K562 treated with DMSO at 1 percent for 24 hours (cell line): ENCODE measurements around the gene COL17A1. TPM values are rescaled to one million over a fixed set of nuclear protein-coding genes. Genes with fewer than 3 reads are reported as not detected.

Source experiments
- total RNA-seq: library from RNA; unstranded; fragments of 300-600 nt; gene quantifications from 2 replicates; pipeline ENCODE4 v1.2.3, GENCODE V29; 2022; ENCODE audit warnings: low read depth; ENCODE audit not compliant: insufficient read depth

Gene COL17A1
- not detected in 2 replicates for total RNA-seq

GRCh38 chr10:104085801-104086400 lies at the start of gene COL17A1:
Gene COL17A1, minus strand, starts transcription at chr10:104085880. Its CDS starts 5,207 bp downstream, at chr10:104080673.

GRCh38 chr10:104121485-104122224 lies 36.0 kb upstream of the COL17A1 start, which contains the start of gene SFR1:
Gene SFR1, plus strand, starts transcription at chr10:104122171. Its CDS starts 13 bp downstream, at chr10:104122184.

Other genes starting within 250 kb of the COL17A1 start
- 1.6 TPM in 2 replicates for gene SH3PXD2A, start 230.3 kb downstream of the COL17A1 start, total RNA-seq
- gene STN1, start 167.7 kb downstream of the COL17A1 start, total RNA-seq, result 18.4 and 18.5 TPM in 2 replicates
- 13.1 and 16.1 TPM in 2 replicates for gene SLK, start 118.7 kb downstream of the COL17A1 start, total RNA-seq
- gene SFR1, start 36.3 kb upstream of the COL17A1 start, total RNA-seq, result 4.4 and 4.6 TPM in 2 replicates
- not detected in 2 replicates for gene CFAP43, start 146.5 kb upstream of the COL17A1 start, total RNA-seq
- gene GSTO1, start 169.0 kb upstream of the COL17A1 start, total RNA-seq, result 139 TPM in 2 replicates
- gene GSTO2, start 183.3 kb upstream of the COL17A1 start, total RNA-seq, result 0.60 TPM in 1 of 2 replicates, not detected in the other